ENCODE data around the gene TRAF7.
A peak's percentile ranks its signal among the peaks of the same experiment; 100 is the strongest.
"Not testable (repeated sequence)": the region's sequence is repeated elsewhere in the genome, so short reads cannot be mapped to it uniquely, and the experiment has no call there.

Gene TRAF7

DNA sequence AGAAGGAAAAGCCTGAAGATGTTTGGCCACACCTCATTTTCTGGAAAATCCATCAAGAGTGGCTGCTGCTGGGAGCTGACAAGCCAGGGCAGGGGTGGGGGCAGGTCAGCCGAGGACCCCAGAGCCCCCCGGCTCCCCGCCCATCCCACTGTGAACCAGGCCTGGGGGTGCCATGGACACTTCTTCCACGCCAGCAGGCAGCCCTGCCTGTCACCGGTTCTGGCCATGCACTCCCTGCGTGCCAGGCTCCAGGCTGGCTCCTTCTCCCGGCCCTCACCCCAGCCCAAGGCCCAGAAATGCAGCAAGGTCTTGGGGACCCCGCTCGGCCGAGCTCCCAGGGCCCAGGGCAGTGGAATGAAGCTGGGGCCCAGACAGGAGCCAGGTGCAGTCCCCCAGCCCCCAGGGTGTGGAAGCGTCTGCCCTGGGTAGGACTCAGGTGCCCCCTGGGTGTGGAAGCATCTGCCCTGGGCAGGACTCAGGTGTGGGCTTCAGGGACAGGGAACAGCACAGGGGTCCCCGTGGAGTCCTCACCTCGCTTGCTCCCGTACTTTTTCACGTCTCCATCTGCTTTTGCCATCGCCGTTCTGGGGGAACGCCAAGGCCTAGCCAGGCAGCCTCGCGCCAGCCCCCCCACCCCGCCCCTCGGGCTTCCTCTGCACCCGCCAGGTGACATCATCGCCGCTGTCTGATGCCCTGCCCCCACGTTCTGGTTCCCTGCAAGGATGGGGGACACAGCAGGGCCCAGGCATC, 32.5 kb upstream of the TRAF7 start:
- not testable (repeated sequence) for DNase-seq

DNA sequence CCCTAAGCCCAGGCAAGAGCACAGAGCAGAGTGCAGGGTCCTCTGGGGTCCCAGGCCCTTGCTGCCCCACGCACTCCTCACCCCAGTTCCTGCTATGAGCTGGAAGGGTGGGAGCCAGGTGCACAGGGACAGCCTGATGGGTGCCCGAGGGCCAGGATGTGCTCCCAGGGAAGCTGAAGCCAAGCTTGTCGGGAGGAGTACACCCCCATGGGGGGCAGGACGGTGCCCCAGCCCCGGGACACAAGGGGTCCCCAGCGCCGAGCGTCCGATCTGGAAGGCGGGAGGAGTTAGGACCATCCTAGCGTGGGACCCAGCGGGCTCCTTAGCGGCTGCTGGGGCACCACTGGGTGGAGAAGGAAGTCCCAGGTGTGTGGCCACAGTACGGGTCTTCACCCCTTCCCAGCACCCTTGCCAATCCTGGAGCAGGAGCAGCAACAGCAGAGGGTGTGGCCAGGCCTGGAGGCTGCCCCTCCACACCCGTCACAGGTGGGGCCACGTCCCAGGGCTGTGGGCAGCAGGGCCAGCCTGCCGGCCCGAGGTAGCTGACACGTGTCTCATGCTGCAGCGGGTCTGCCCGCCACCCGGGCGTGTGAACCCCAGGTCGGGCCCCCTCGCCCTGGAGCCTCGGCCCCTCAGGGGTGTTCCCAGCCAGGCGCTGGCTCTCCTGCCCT, 31.7 kb upstream of the TRAF7 start:
- DNase-seq = not testable (repeated sequence)

DNA sequence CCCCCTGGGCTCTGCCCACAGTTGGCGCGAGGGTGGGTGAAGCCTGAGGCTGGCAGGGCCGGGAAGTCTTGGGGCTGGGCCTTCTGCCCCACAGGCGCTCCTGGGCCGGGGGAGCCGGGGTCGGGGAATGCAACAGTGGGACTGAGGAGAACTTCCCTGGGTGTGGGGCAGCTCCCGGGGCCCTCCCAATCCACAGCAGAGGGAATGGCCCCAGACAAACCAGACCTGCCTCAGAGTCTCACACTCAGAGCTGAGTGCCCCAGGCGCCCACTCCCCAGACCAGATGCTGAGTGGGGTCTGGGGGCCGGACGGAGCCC, 31.2 kb upstream of the TRAF7 start:
- not testable (repeated sequence) for DNase-seq

DNA sequence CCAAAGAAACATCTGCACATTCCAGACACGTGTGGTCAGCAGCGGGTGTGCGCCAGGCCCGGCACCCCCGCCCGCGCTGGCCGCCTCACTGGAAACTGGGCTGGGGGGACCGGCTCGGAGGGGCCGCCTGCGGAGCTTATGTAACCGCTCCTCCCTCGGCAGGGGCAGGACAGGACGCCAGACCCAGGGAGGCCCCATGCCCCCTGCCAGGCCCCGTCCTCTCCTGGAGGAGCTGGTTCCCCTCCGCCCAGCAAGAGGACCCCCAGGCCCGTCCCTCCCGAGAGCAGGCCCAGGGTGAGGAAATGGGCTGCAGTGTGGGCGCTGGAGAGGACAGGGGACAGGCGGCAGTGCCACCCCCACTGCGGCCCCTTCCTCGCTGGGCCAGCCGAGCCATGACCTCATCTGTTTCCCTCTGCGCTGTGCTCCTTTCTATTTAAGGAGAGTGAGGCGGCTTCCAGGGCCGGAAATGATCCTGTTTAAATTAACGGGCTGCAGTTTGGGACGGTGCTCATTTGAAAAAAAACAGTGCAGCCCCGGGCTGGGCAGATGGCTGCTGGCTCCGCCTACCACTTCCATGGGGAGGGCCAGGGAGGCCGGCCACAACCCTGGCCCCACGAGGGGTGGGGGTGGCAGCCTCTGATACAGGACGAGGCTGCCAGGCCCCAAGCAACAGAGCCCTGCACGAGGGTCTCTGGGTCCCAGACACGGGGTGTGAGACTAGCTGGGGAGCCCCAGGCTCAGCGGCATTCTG, 30.7 kb upstream of the TRAF7 start:
- DNase-seq = not testable (repeated sequence)

DNA sequence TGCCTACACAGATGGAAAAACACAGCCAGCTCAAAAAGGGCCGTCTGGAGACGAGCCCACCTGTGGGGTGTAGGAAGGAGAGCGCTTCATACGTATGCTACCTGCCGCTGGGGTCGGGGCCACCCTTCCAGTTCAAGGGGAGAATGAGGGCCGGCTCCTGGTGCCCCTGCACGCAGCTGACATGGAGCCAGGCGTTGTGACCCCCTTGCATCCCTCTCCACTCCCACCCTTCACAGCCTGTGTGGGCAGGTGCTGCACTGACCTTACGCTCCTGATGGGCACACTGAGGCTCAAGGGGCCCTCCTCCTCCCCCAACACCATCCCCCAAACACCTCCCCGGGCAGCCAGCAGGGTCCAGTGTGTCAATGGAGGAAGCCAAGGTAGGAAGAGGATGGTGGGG, 30.0 kb upstream of the TRAF7 start:
- not testable (repeated sequence) for DNase-seq

DNA sequence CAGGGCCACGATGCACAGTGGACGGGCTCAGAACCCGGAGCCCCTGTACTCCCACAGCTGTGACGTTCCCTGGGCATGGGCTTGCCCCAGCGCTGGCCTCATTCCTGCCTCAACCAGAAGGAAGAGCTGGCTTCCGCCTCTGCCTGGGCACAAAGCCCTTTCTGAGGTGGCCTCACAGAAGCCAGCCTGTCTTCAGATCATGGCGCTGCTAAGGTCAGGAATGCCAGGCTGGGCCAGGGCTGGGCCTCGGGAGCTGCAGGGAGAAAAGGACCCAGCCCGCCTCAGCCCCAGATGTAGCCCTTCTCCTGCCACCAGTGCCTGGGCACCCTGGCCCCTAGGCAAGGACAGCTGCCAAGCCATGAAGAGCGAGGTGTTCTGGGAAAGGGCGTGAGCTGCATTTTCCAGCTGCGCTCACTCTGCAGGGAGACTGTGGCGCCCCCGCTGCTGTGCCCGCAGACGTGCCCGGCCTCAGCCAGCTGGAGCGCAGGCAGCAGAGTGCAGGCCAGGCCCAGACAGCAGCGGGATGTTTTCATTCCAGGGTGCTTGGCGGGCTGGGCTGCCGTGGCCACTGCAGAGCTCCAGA, 29.3 kb upstream of the TRAF7 start:
- not testable (repeated sequence) for DNase-seq

DNA sequence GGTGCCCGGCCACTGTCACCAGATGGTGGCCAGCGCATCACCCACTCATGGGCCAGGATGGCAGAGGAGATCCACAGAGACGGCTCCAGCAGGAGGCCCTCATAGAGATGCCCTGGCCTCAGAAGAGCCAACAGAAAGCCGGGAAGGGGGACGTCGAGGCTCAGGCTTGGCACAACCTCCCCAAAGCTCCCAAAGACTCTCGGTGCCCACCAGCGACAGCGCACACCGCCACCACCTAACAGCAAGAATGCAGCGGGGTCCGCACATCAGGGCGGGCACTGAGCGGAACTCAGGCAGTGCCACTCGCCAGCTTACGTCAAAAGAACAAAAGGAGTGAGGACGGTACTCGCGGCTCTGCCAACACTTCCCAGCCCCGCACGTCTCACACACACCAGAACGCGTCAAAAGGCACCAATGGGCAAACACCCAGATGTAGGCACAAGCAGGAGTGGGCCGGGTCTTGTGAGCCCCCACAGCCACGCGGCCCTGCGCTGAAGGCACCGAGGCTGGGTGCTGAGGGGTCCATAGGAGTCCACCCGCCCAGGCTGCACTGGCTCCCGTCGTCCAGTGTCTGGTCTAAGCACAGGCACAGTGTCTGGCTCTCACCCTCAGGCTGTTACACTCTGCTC, 28.5 kb upstream of the TRAF7 start:
- not testable (repeated sequence) for DNase-seq

DNA sequence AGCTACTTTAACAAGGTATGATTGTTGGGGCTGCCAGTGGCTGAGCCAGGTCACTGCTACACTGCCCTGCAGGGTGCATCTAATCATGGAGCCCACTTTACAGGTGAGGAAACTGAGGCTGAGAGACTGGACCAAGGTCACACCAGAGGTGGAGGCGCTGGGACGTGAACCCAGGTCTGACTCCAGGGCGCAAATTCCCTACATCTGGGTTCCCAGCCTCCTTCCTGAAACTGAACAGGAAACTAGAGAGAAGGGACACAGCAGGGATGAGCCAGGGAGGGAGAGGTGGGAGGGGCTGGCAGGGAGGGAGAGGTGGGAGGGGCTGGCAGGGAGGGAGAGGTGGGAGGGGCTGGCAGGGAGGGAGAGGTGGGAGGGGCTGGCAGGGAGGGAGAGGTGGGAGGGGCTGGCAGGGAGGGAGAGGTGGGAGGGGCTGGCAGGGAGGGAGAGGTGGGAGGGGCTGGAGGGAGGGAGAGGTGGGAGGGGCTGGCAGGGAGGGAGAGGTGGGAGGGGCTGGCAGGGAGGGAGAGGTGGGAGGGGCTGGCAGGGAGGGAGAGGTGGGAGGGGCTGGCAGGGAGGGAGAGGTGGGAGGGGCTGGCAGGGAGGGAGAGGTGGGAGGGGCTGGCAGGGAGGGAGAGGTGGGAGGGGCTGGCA, 27.8 kb upstream of the TRAF7 start:
- peak; percentile 85 for DNase-seq

DNA sequence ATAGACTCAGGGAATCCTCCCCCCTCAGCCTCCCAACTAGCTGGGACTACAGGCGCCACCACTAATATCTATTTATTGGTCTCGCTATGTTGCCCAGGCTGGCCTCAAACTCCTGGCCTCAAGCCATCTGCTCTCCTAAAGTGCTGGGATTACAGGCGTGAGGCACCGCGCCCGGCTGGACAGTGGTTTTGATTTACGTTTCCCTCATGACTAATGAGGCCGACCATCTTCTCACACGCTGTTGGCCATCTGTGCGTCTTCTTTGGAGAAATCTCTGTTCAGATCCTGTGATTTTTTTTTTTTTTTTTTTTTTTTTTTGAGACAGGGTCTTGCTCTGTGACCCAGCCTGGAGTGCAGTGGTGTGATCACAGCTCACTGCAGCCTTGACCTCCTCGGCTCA, 26.3 kb upstream of the TRAF7 start:
- DNase-seq = peak; percentile 78

DNA sequence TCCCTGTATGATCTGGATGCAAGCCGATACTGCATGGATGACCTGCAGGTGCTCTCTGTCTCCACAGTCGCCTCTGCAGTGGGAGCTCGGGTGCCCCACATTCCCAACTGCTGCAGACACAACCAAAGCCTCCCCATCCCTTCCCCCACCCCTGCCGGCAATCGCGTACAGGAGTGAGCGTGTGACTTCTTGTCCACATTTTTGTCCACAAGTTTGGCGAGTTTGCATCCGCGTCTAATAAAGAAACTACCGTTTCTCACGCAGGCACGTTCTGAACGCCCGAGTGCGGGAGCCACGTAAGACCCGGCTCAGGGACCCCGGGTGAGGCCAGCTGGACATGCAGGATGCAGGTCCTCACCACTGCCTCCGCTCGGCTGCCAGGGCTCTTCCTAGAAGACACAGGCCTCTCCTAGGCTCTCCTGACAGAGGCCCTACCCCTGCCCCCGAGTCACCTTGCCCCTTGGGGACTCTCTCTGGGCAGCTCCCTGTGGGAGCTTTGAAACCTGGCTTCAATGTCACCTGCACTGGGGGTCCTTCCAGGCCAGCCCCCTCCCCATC, 25.6 kb upstream of the TRAF7 start:
- DNase-seq = not testable (repeated sequence)

DNA sequence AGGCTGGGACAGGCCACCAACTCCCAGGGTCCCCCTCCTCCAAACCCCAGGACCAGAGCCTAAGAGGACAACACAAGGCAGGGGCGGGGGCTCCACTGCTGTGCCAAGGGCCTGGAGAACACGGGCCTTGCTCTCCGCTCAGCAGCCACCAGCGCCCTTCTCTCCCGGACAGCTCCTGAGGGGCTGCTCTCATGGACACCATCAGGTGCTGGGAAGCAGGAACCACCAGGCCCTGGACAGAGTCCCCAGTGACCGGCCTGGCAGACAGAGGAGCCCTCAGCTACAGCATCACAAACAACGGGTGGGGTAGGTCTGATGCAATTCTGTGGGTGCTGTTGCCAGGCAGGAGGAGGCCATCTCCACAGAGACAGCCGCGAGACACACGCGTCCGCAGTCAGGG, 21.8 kb upstream of the TRAF7 start:
- DNase-seq = not testable (repeated sequence)

DNA sequence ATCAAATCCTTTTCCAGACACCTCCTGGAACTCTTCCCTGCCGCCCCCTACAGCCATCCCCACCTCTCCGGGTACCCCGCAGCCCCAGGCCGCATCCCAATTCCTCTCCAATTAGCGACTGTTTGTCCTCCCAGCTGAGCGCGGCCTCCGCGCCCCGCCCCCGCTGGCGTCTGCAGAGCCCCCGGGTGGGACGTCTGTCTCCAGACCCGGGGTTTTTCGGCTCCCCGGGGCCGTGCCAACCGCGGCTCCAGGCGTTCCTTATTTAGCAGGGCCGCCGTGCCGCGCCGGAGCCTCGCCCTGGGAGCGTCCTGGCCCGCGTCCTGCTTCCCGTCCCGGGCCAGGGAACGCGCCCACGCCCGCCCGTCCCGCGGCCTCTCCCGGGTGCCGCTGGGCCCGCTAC, 20.5 kb upstream of the TRAF7 start:
- peak; percentile 35 for DNase-seq

DNA sequence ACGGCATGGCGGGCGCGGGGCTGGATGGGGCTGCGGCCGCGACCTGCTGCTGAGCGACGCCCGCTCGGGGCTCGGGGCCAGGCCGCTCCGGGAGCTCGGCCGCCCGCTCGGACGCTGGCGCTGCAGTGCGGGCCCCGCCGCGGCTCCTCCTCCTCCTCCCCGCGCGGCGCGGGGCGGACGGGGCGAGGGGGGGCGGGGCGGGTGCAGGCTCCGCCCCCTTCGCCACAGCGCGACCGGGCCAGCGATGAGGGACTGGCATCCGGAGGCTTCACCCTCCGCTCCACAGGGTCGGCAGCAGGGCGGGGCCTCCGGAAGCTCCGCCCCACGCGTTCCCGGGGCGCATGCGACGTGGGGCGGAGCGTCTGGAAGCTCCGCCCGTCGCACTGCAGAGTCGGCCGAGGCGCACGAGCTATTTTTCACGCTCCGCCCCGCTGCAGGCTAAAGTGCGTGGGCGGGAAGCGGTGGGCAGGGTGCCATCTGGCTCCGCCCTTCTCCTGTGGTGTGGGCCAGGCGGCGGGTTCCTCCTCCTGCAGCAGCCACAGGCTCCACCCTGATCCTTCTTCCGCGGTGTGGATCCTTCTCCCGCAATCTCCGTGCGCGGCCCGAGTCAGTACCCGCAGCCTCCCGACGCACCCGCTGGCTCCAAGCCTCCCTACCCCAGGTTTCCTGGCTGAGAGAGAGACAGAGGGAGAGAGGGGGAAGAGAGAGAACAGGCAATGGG, 19.7 kb upstream of the TRAF7 start, which contains the start of gene PKD1:
PKD1 (minus strand) TSS at position 129 of the 721 bp plus-strand sequence. CDS start 209 bp downstream, outside the sequence.
- peak; percentile 95 for DNase-seq

DNA sequence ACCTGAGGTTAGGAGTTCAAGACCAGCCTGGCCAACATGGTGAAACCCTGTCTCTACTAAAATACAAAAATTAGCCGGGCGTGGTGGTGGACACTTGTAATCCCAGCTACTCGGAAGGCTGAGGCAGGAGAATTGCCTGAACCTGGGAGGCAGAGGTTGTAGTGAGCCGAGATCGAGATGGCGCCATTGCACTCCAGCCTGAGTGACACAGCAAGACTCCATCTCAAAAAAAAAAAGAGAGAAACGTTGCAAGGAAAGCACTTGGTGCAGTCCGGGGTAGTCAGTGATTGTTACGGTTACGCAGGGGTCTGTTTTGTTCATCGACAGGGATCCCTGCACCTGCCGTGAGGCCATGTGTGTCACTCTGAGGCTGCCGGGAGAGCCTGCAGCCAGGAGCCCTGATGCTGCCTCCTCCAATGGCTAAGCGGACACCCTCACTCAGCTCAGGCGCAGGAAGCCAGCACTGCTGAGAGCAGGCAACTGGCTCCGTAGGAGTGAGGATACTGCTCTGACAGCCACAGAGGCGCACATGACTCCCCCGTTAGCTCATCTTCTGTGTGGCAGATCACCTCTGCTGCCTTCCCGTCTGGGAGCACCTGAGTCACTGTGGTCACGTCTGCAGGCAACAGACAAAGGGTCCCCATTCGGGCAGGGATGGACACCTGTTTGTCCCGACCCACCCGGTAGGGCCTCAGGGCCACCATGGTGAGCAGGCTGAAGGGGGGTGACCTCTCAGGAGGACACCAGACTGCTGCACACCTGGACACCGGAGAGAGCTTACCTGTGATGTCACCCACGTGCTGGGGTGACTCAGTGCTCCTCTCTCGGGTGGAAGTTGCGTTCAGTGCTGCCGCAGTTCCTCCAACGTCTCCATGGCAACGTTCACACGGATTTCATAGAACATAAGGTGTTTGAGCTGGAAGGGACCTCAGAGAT, 12.4 kb upstream of the TRAF7 start:
- DNase-seq = peak; percentile 37

DNA sequence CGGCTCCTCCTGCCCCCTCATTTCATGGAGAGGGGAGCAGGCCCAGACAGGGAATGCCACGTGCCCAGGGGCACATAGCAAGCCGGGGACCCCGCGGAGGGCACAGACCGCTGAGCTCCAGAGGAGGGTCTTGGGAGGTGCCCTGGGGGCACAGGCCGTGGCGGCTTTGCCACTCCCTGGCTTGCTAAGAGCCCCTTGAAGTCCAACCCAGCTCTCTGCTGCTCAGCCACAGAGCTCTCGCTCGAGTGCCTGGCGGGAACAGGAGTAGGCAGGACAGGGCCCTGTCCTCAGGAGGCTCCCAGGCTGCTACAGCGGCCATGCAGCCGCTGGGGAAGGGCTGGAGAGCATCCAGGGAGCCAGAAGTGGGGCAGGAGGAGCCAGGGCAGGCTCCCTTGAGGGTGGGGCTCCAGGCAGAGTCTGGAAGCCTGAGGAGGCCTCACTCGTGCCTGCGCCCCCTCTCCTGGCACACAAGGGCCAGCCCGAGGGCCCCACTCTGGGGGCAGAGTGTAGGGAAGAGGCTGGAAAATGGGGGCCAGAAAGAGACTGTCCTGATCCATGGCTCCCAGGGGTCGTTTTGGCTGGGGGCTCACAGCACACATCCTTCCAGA, 11.6 kb upstream of the TRAF7 start:
- no peak for DNase-seq

DNA sequence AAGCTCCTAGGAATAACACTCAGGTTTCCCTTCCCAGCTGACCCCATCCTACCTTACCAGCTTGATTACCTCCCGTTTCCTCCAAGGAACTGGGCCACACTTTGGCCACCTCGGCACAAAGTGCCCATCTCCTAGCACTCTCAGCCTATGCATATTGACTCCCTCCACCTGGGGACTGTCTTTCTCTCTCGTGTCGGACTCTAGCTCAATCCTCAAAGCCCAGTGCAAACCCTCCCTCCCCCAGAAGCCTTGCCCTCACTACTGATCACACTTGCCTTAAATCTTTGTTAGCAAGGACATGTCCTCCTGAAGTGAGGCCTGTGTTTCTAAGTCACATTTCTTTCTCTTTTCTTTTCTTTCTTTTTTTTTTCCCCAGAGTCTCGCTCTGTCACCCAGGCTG, 9.7 kb upstream of the TRAF7 start:
- DNase-seq = no peak

DNA sequence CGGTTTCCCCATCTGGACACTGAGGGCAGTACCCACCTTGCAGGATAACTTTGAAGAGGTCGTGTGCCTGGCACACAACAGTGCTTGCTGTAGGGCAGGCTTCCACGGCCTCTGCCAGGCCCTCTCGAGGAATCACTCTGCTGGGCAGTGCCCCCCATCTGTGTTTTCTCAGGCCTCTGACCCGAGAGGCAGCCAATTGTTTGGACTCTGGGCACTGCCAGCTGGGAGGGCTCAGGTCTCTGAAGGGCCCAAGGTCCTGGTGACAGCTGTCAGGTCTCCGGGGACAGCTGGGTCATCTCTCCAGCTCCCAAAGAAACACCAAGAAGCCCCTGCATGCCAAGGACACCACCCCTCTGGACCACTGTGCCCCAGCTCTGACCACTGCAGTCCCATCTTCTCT, 8.2 kb upstream of the TRAF7 start:
- DNase-seq = no peak

DNA sequence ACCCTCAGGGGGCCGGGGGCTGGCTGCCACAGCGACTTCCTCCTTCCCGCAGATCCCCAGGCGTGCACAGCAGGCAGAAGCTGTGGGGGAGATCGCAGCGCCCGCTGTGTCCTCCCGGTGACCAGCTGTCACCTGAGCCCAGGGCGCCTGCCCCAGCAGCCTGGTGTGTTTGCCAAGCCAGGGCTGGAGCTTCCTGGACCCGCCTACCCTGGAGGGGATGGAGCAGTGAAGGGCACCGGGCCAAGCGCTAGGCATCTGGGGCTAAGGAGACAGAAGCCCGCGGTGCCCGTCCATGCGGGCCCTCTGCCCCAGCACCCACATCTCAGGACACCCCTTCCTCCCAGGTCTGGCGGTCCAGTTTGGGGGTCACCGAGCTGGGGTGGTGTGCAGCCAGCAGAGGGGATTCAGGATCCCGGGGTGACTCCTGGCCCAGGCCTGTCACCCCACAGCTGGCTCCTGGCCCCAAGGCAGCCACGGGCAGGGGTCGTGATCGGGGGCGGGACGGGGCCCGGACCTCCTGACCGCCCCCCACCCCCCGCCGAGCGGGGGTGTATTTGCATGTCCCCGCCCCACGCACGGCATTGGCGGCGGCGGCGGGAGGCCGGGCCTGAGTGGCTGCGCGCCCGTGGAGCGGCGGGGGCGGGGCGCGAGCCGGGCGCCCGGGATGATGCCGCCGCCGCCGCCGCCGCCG, 7.5 kb upstream of the TRAF7 start, which contains the start of gene RAB26:
RAB26 (plus strand) TSS at position 645 of the 691 bp plus-strand sequence. CDS start 159 bp downstream, outside the sequence.
- DNase-seq = peak; percentile 99

Data from NCI-H69 (cell line).